ENCODE data around the gene IGFALS.
"Not testable (repeated sequence)": the region's sequence is repeated elsewhere in the genome, so short reads cannot be mapped to it uniquely, and the experiment has no call there.

IGFALS gene

DNA sequence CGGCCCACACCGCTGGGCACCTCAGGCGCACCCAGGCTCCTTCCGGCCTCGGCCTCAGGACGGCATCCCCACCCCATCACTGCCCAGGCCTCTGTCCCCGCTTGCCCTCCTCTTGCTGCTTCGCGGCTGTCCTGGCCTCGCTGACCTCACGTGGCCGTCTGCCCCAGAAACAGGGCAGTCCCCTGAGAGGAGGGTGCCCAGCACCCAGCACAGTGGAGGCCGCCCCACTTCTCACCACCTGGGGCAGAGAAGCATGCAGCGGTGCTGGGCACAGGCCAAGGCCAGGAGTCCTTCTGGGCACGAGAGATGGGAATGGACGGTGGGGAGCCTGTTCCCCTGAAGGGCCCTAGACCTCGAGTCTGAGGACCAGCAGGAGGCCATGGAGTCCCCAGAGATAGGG, 24.2 kb upstream of the IGFALS start:
- no peak for DNase-seq

DNA sequence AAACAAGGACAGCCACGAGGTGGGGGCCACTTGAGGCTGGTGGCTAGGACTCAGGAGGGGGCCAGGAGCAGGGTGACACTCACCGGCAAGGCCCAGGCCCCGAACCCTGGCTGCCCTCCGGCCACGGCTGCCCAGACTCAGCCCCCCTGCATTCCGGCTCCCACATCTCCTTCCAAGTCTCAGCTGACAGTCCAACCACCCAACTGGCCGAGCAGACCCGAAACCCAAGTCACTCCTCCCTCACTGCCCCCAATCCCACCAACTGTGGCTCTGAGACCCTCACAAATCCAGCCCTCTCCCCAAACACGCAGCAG, 23.7 kb upstream of the IGFALS start:
- DNase-seq: no peak

DNA sequence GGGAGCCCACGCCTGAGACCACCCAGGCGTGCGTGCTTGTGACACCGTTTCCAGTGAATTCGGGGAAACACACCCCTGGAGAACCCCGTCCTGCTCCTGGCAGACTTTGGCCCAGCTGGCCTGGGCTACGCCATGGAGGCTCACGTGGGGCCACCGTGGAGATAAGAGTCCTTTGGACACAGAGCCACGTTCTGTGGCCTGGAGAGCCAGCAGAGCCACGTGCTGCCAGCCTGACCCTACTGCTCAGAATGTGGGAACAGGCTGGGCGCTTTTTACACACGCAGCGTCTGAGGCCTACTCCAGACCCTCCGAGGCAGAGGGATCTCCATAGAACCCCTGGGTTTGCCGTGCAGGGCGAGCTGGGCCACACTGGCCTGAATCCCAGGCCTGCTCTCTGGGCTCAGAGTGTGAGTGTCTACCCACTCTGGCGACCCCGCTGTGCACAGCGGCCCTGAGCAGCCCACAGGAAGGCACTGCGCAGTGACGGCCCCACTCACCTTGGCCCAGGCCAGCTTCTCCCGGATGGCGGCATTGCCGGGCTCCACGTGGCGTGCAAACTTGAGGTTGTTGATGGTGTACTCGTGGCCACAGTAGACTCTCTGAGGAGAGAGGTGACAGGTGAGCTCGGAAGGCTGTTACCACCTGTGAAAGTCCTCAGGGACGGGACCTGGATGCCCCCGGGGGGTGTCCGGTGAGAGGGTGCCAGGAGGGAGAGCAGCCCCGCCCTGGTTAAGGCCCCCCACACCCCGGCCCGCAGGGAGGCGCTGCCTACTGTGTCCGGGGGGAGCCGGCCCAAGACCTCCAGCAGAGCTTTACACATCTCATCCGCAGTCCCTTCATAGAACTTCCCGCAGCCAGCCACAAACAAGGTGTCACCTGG, 23.1 kb upstream of the IGFALS start:
- DNase-seq: no peak

GRCh38 chr16:1815461-1815860, 22.0 kb upstream of the IGFALS start:
- no peak for DNase-seq

DNA sequence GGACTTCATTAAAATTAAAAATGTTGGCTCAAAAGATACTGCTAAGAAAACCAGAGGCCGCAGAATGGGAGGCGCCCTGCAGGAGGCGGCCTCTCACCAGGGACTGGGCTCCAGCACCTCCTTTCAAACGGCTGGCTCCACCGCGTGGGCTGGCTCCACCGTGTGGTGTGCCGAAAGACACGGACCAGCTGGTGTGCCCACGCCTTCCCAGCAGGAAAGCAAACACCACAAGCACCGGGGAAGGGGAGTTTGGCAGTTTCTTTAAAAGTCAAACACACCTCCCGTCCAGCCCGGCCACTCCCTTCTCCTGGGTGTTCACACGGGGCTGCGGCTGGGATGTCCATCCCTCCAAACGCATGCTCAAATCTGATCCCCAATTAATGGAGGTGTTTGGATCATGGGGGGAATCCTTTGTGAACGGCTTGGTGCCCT, 19.2 kb upstream of the IGFALS start:
- DNase-seq: peak; percentile 79

- DNase-seq: no peak
Measured at GRCh38 chr16:1810536-1810935, 17.0 kb upstream of the IGFALS start.

- DNase-seq: no peak
Measured at GRCh38 chr16:1810106-1810505, 16.6 kb upstream of the IGFALS start.

DNA sequence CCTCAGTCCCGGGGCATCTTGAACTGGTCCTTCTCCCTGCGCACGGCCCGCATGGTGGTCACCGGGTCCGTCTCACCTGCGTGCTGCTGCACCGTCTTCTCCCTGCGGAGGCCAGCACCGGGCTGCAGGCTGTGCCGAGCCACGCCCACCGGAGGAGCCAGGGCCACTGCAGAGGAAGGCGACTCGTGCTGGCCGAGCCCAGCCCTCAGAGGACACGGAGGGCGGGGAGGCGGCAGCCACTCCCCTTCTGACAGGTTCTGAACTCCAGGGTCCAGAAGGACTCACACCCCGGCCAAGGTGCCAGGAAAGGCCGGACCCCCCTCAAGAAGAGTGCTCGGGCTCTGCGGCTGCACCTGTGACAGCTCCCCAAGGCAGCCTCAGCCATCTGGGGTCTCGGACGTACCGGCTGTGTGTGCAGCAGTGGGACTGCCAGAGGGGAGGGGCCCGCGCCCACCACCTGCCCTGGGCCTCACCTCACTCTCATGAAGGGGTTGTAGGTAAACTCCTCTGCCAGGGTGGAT, 15.8 kb upstream of the IGFALS start:
- DNase-seq: no peak

- no peak for DNase-seq
Measured at GRCh38 chr16:1808691-1809090, 15.2 kb upstream of the IGFALS start.

GRCh38 chr16:1807626-1808025, 14.1 kb upstream of the IGFALS start:
- no peak for DNase-seq

DNA sequence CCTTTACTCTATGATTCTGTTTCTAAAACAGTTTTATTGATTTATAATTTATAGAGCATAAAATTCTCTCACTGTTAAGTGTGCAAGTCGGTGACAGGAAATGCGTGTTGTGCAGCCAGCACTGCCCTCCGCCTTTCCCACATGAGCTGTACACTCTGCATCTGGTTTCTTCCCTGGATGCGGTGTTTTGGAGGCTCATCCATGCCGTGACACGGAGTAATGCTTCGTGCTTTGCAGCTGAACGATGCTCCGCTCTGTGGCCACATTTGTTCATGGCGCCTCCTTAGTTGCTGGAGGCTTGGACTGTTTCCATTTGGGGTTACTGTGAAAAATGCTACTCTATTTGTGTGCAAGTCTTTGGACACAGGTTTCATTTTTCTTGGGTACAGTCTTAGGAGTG, 7.2 kb upstream of the IGFALS start:
- DNase-seq: no peak

- DNase-seq: not testable (repeated sequence)
Measured at GRCh38 chr16:1799263-1799662, 5.8 kb upstream of the IGFALS start.

DNA sequence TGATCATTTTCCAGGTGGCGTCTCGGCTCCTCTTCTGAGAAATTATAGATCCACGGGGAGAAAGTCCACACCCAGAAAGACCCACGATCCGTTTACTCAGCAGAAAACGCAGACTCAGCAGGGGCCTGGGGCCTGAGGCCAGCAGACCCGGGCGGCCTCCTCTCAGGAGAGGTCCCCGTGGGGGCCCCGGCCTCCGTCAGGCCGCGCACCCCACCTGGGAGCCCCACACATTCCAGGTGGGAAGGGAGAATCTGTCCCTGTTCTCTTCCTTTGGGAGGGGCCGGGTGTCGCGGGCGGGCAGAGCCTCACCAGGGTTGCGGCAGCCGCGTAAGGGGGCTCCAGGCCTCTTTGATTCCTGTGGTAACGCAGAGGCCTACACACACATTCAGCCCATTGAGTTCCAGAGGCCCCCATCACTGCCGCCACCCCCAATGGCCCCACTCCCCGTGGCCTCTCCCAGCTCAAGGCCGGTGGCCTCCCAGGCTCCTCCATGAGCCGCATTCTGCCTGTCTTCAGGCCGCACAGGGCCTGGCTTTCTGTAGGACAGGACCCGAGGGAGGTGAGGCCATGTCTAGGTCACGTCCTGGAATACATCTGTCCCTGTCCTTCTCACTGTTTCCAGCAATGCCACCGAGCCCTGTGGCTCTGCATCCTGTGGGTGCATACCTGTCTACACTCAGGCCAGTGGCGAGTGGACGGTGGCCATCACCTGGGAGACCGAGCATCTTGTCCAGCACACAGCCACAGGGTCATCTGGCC, 1.6 kb upstream of the IGFALS start:
- DNase-seq: no peak

DNA sequence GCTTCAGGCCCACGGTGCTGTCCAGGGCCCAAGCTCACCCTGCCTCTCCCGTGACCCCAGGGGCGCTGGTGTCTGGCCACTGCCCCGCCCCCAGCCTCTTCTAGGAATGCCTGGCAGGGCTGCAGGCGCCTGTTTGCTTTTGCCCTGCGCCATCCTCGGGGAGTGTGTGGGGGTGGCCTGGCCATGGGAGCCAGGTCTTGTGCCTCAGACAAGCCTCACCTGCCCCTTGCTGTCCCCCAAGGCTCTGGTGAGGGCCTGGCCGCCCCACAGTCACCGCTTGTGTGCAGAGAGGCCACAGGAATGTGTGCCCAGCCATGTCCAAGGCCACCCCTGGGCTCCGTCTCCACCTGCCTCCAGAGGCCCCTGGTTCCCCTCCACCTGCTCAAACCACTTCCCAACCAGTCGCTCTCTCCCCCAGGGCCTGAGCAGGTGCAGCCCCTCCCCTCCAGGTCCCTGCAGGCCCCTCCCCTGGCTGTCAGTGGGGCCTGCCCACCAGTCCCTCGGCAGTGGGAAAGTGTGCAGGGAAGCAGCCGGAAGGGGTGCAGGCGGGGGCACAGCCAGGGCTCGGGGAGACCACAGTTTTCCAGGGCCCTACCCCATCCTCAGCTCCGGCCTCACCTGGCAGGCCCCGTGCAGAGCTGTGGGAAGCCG, 841 bp upstream of the IGFALS start:
- no peak for DNase-seq

DNA sequence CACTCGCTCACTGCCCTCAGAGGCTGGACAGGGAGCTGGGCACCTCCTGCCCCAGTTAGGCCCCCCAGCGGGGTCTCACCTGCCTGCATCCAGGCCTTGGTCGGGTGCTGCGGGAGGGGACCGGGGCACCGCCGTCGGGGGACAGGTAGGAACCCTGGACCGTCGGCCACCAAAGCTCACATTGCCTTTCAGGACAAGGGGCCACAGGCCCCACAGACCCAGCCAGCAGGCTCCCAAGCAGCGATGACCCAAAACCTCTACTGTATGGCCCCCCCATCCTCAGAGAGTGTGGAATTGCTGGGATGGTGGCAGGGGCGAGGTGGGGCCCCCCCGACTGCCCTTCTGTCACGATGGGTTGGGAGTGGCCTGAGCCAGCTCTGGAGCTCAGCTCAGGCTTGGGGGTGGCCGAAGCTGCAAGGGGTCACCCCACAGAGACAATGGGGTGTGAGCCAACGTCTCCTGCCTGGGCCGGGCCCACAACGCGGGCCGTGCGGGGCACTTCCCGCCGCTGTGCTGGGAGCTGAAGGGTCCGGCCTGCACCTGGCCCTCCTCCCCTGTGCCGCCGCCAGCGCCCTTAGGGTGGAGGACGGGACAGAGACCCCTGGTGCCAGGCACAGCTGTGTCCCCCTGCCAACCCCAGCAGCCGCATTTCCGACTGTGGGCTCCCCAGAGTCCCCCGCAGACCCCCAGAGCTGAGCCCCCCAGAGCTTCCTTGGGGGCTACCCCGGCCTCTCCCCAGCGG, 498 bp downstream of the IGFALS start:
- no peak for DNase-seq

GRCh38 chr16:1791943-1792812, 1.3 kb downstream of the IGFALS start:
- no peak for DNase-seq

- no peak for DNase-seq
Measured at GRCh38 chr16:1791256-1791942, 2.1 kb downstream of the IGFALS start.

GRCh38 chr16:1790611-1791255, 2.8 kb downstream of the IGFALS start:
- DNase-seq: no peak

DNA sequence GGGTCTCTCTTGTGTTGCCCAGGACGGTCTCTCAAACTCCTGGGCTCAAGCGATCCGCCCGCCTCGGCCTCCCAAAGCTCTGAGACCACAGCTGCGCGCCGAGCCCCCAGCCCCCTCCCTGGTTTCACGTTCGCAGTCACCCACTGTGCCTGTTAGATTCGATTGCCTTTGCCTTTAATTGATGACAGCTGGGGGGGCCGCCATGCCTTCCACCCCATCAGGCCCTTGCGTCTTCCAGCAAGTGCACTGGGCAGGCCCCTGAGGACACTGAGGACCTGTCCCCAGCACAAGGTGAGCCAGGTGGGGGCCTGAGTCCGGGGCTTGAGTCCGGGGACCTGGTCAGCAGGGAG, 3.3 kb downstream of the IGFALS start:
- DNase-seq: no peak

GRCh38 chr16:1789643-1790045, 3.9 kb downstream of the IGFALS start:
- DNase-seq: no peak

DNA sequence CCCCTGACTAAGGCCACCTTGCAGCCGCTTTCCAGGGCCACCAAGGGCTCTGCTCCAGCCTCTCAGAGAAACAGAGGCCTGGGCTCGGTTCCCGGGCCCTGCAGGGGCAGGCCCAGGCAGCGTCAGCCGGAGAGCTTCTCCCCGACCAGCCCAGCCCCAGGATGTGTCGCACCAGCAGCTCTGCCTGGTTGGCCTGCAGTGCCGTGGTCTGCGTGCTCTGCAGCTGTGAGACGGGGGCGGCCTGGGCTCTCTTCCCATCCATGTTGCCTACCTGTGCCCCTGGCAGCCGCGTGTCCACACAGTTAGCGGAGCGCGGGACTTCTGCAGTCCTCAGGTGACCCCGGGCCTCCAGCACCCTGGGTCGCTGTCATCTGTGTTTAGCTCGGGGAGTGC, 4.8 kb downstream of the IGFALS start:
- peak; percentile 1 for DNase-seq

All from activated CD4-positive, alpha-beta T cell treated with anti-CD3 and anti-CD28 coated beads for 48 hours (primary cell).